ENCODE measurements around the gene ZFYVE9. TPM values are rescaled to one million over a fixed set of nuclear protein-coding genes. Genes with fewer than 3 reads are reported as not detected.

The ZFYVE9 gene
- total RNA-seq, 4 donors from 2014 or later, result 38.1 to 54.8 (median 40.9) TPM

GRCh38 chr1:52348704-52349300 lies 206.9 kb downstream of the ZFYVE9 start:
- H3K27ac ChIP-seq (replicated peaks in 1 of 4), result no peak overlapping the region
- H3K36me3 ChIP-seq, result peaks cover 25 to 84% (median 49%) of the 10 kb centered on the region in 4 donors
- WGBS, result 28% methylated on average over 5 of the region's 8 CpGs
- H3K4me1 ChIP-seq, result peaks cover 0 to 4% (median 0%) of the 10 kb centered on the region in 4 donors
- TF ChIP-seq POLR2AphosphoS5 (IDR thresholded peaks at IDR 0.05), result no peak
- no peak for TF ChIP-seq EP300 (IDR thresholded peaks at IDR 0.05)
- no peak for TF ChIP-seq POLR2A (IDR thresholded peaks at IDR 0.05; ENCODE audit: low read depth)
- TF ChIP-seq CTCF (IDR thresholded peaks at IDR 0.05), result peak in 1 of 3 experiments; percentile 14
- no peak for DNase-seq (ENCODE audit: extremely low spot score)
- intact Hi-C loops (cut with DNase I), result no loop called here
- H3K9me3 ChIP-seq, result no peaks in the 10 kb centered on the region
- no peak overlapping the region for H3K4me3 ChIP-seq
- H3K27me3 ChIP-seq, result no peaks in the 10 kb centered on the region

GRCh38 chr1:52352690-52353089 lies 210.8 kb downstream of the ZFYVE9 start:
- WGBS, result 82% methylated on average over 7 of the region's 7 CpGs
- intact Hi-C loops (cut with DNase I), result no loop called here
- H3K4me3 ChIP-seq, result no peak overlapping the region
- H3K9me3 ChIP-seq, result no peaks in the 10 kb centered on the region
- TF ChIP-seq CTCF (IDR thresholded peaks at IDR 0.05) (no peak), POLR2AphosphoS5 (IDR thresholded peaks at IDR 0.05) (no peak), EP300 (IDR thresholded peaks at IDR 0.05) (no peak), POLR2A (IDR thresholded peaks at IDR 0.05; ENCODE audit: low read depth) (no peak)
- no peak for DNase-seq (ENCODE audit: extremely low spot score)
- peaks cover 0 to 4% (median 0%) of the 10 kb centered on the region in 4 donors for H3K4me1 ChIP-seq
- no peaks in the 10 kb centered on the region for H3K27me3 ChIP-seq
- H3K27ac ChIP-seq (replicated peaks in 1 of 4), result no peak overlapping the region
- peaks cover 45 to 84% (median 74%) of the 10 kb centered on the region in 4 donors for H3K36me3 ChIP-seq

GRCh38 chr1:52355436-52355835 lies 213.5 kb downstream of the ZFYVE9 start:
- 90% methylated on average over 8 of the region's 8 CpGs for WGBS
- no peak overlapping the region for H3K4me3 ChIP-seq
- H3K4me1 ChIP-seq, result peaks cover 0 to 4% (median 0%) of the 10 kb centered on the region in 4 donors
- intact Hi-C loops (cut with DNase I), result no loop called here
- peak in 1 of 2 donors; percentile 16 for TF ChIP-seq POLR2AphosphoS5 (IDR thresholded peaks at IDR 0.05)
- no peak for TF ChIP-seq CTCF (IDR thresholded peaks at IDR 0.05)
- peaks cover 73 to 100% (median 92%) of the 10 kb centered on the region in 4 donors for H3K36me3 ChIP-seq
- DNase-seq (ENCODE audit: extremely low spot score), result no peak
- no peaks in the 10 kb centered on the region for H3K27me3 ChIP-seq
- H3K27ac ChIP-seq (replicated peaks in 1 of 4), result no peak overlapping the region
- no peaks in the 10 kb centered on the region for H3K9me3 ChIP-seq

- intact Hi-C loops (cut with DNase I), result no loop called here
- TF ChIP-seq EP300 (IDR thresholded peaks at IDR 0.05) (no peak), POLR2AphosphoS5 (IDR thresholded peaks at IDR 0.05) (no peak), POLR2A (IDR thresholded peaks at IDR 0.05; ENCODE audit: low read depth) (no peak), CTCF (IDR thresholded peaks at IDR 0.05) (no peak)
- Histone ChIP-seq H3K36me3 (peaks cover 78 to 100% (median 92%) of the 10 kb centered on the region in 4 donors), H3K4me1 (no peaks in the 10 kb centered on the region), H3K9me3 (no peaks in the 10 kb centered on the region), H3K4me3 (no peak overlapping the region), H3K27me3 (no peaks in the 10 kb centered on the region), H3K27ac (replicated peaks in 1 of 4) (no peak overlapping the region)
- 89% methylated on average over 11 of the region's 11 CpGs for WGBS
- no peak for DNase-seq (ENCODE audit: extremely low spot score)
Observed at GRCh38 chr1:52355847-52356505, 214.1 kb downstream of the ZFYVE9 start.
